A673 (cell line): ENCODE data around the gene MYH10. TPM values are rescaled to one million over a fixed set of nuclear protein-coding genes. Genes with fewer than 3 reads are reported as not detected.

Experiments
- BruUV-seq: library from RNA; stranded (reverse); fragments of 400-500 nt; replicated peaks from 2 replicates; lab custom pipeline; 2021; lab: Mats Ljungman, UMichigan
- CTCF ChIA-PET: fragments of 300-600 bp; sonication (Branson Sonifier 250); formaldehyde crosslinking; loops from one replicate; lab custom pipeline; 2022; ENCODE audit warnings: antibody characterized with exemption; lab: Charles Lee
- POLR2A ChIA-PET: fragments of 300-600 bp; sonication (Branson Sonifier 250); formaldehyde crosslinking; loops from one replicate; lab custom pipeline; 2022; ENCODE audit warnings: antibody characterized with exemption; ENCODE audit not compliant: low non-redundant PET; lab: Charles Lee
- DNase-seq: peaks from one replicate; pipeline ENCODE4 v3.0.0-alpha.2; 2015; ENCODE audit warnings: low spot score
- H3K27ac ChIP-seq: fragments of 200-600 bp; sonication (generic); 2 replicates; pipeline ENCODE4 v1.5.1; 2016; ENCODE audit warnings: mixed run types, low read depth, mild to moderate bottlenecking, mixed read lengths, antibody characterized with exemption, low read length; ENCODE audit not compliant: poor library complexity, severe bottlenecking
- H3K27me3 ChIP-seq: fragments of 200-600 bp; sonication (generic); replicated peaks from 2 replicates; pipeline ENCODE4 v1.6.1; 2017; ENCODE audit warnings: mixed run types, low read depth, mild to moderate bottlenecking, mixed read lengths, antibody characterized with exemption, low read length; ENCODE audit not compliant: insufficient read depth, poor library complexity
- H3K36me3 ChIP-seq: fragments of 200-600 bp; sonication (generic); 2 replicates; pipeline ENCODE4 v1.6.1; 2016; ENCODE audit warnings: mixed run types, mild to moderate bottlenecking, mixed read lengths, antibody characterized with exemption, low read length; ENCODE audit not compliant: insufficient read depth, poor library complexity, severe bottlenecking
- H3K4me1 ChIP-seq: fragments of 200-600 bp; sonication (generic); 2 replicates; pipeline ENCODE4 v1.6.1; 2017; ENCODE audit warnings: mixed run types, mild to moderate bottlenecking, mixed read lengths, antibody characterized with exemption, low read length; ENCODE audit not compliant: insufficient read depth, poor library complexity, severe bottlenecking
- H3K4me3 ChIP-seq: fragments of 200-600 bp; sonication (generic); 2 replicates; pipeline ENCODE4 v1.5.1; 2016; ENCODE audit warnings: low read depth, mixed run types, mild to moderate bottlenecking, mixed read lengths, low read length; ENCODE audit not compliant: poor library complexity, severe bottlenecking
- H3K9me3 ChIP-seq: fragments of 200-600 bp; sonication (generic); 2 replicates; pipeline ENCODE4 v1.6.1; 2016; ENCODE audit warnings: mixed run types, low read depth, mild to moderate bottlenecking, mixed read lengths, antibody characterized with exemption, low read length; ENCODE audit not compliant: poor library complexity, severe bottlenecking
- EZH2 ChIP-seq: fragments of 200-600 bp; sonication (generic); IDR thresholded peaks from 2 replicates; pipeline ENCODE4 v1.6.1; 2017; ENCODE audit warnings: borderline replicate concordance, low read depth, mild to moderate bottlenecking, mixed read lengths, antibody characterized with exemption, low read length; ENCODE audit not compliant: poor library complexity, severe bottlenecking
- intact Hi-C: fragments of 100-400 bp; cut with micrococcal nuclease; formaldehyde crosslinking; loops from one replicate; pipeline ENCODE4 v1.10.0; 2022; ENCODE audit not compliant: unreplicated experiment
- total RNA-seq: library from RNA; stranded (reverse); gene quantifications from 2 replicates; pipeline ENCODE4 v1.2.3, GENCODE V29; 2021
- TF ChIP-seq, protein P1 (sequence below): fragments of 300-800, 200-600 bp; sonication (generic); conservative IDR thresholded peaks from 2 replicates; pipeline ENCODE4 v1.5.1; 2017; ENCODE audit warnings: low read depth, mild to moderate bottlenecking, antibody characterized with exemption, low read length, moderate library complexity, mixed read lengths

The MYH10 gene
- total RNA-seq, 1 experiment from 2014 or later, result 129 TPM

DNA sequence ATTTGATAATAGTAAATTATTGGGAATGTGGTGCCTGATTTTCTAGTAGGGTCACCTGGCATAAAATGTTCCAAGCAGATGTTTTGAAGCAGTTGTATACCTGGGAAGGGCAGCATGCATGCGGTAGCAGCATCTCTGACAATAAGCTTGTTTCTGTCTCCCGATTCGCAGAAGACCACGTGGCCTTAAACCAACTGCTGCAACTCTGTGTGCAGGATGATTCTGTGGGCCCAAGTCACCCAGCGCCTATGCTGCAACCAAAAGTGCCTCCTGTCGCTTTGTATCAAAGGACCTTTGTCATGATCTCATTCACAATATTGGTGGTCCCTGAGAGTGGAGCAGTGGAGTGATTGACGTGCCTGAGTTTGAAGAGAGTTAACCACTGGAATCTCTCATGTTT lies 186.8 kb downstream of the MYH10 start:
- intact Hi-C loops, result no loop called here
- H3K27me3 ChIP-seq, result no peaks in the 10 kb centered on the region
- no peak overlapping the region for H3K4me3 ChIP-seq
- H3K9me3 ChIP-seq, result no peaks in the 10 kb centered on the region
- no peak overlapping the region for H3K27ac ChIP-seq
- CTCF ChIA-PET, result no interaction called here
- TF ChIP-seq, protein P1, sequence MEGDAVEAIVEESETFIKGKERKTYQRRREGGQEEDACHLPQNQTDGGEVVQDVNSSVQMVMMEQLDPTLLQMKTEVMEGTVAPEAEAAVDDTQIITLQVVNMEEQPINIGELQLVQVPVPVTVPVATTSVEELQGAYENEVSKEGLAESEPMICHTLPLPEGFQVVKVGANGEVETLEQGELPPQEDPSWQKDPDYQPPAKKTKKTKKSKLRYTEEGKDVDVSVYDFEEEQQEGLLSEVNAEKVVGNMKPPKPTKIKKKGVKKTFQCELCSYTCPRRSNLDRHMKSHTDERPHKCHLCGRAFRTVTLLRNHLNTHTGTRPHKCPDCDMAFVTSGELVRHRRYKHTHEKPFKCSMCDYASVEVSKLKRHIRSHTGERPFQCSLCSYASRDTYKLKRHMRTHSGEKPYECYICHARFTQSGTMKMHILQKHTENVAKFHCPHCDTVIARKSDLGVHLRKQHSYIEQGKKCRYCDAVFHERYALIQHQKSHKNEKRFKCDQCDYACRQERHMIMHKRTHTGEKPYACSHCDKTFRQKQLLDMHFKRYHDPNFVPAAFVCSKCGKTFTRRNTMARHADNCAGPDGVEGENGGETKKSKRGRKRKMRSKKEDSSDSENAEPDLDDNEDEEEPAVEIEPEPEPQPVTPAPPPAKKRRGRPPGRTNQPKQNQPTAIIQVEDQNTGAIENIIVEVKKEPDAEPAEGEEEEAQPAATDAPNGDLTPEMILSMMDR, result no peak
- no peak for TF ChIP-seq EZH2
- DNase-seq, result no peak
- H3K4me1 ChIP-seq, result peaks cover 32% of the 10 kb centered on the region
- BruUV-seq, result no TSS peak
- peaks cover 32% of the 10 kb centered on the region for H3K36me3 ChIP-seq
- POLR2A ChIA-PET, result no interaction called here

DNA sequence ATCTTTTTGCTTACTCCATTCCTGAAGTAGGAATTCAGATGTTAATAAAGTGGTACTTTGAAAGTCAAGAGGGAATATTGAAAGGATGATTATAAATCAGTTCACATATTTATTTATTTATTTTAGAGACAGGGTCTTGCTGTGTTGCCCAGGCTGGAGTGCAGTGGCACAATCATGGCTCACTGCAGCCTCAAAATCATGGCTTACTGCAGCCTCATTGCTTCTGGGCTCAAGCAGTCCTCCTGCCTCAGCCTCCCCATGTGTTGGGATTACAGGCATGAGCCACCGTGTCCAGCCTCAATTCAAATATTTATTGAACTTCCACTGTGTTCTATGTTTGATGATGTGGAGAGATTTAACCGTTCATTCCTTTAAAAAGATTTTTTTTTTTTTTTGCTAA lies 188.2 kb downstream of the MYH10 start:
- no TSS peak for BruUV-seq

DNA sequence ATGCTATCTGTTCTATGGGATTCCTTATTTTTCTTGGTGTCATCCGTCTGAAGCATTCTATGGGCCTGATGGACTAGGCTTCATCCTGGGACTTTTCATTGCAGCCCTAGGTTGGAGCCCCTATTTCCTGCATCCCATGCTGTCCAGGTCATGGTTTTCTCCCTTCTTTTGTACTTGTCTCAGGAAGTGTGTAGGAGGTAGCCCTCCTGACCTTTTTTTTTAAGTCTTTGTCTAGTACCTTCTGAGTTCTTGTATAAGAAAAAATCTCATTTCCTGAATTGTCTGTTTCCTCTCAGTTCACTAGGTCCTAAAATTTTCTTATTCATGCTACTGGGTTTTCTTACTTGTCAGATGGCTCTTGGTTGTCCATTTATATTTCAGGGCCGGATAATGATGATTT lies 188.8 kb downstream of the MYH10 start:
- Histone ChIP-seq H3K27me3 (no peaks in the 10 kb centered on the region), H3K9me3 (no peaks in the 10 kb centered on the region), H3K27ac (peak overlapping the region; percentile 44), H3K4me1 (peaks cover 32% of the 10 kb centered on the region), H3K4me3 (no peak overlapping the region), H3K36me3 (peaks cover 20% of the 10 kb centered on the region)
- BruUV-seq, result no TSS peak
- ChIA-PET POLR2A (no interaction called here), CTCF (no interaction called here)
- TF ChIP-seq EZH2, result no peak
- TF ChIP-seq, protein P1, result no peak
- peak; percentile 37 for DNase-seq
- intact Hi-C loops, result no loop called here

More for the DNA sequence above, 188.2 kb downstream of the MYH10 start:
- H3K36me3 ChIP-seq, result peaks cover 25% of the 10 kb centered on the region
- intact Hi-C loops, result no loop called here
- H3K4me1 ChIP-seq, result peaks cover 32% of the 10 kb centered on the region
- H3K4me3 ChIP-seq, result no peak overlapping the region
- H3K27ac ChIP-seq, result peak overlapping the region; percentile 44
- no peak for DNase-seq
- H3K27me3 ChIP-seq, result no peaks in the 10 kb centered on the region
- POLR2A ChIA-PET, result no interaction called here
- TF ChIP-seq EZH2, result no peak
- TF ChIP-seq, protein P1, result no peak
- no peaks in the 10 kb centered on the region for H3K9me3 ChIP-seq
- CTCF ChIA-PET, result no interaction called here
